HEK293 (cell line): ENCODE measurements around the gene PDIA6.

Experiments used
- CTCF ChIP-seq: fragments of 450-650 bp; formaldehyde crosslinking; IDR thresholded peaks from 2 replicates; pipeline ENCODE4 v1.5.1; 2016; ENCODE audit warnings: missing biosample characterization, missing genetic modification characterization
- PATZ1 ChIP-seq: fragments of 450-650 bp; formaldehyde crosslinking; IDR thresholded peaks from 2 replicates; pipeline ENCODE4 v1.5.1; 2016; ENCODE audit warnings: missing biosample characterization, missing genetic modification characterization
- TCF7L2 ChIP-seq: IDR thresholded peaks from 2 replicates; pipeline ENCODE4 v1.6.1; 2011; ENCODE audit warnings: low read depth, mild to moderate bottlenecking, inconsistent platforms, low read length, moderate library complexity, borderline replicate concordance
- ZBTB10 ChIP-seq: fragments of 450-650 bp; formaldehyde crosslinking; IDR thresholded peaks from 2 replicates; pipeline ENCODE4 v1.5.1; 2016; ENCODE audit warnings: missing biosample characterization, missing genetic modification characterization
- ZNF146 ChIP-seq: fragments of 450-650 bp; formaldehyde crosslinking; IDR thresholded peaks from 2 replicates; pipeline ENCODE4 v1.5.1; 2016; ENCODE audit warnings: missing biosample characterization, missing genetic modification characterization
- ZNF23 ChIP-seq: fragments of 450-650 bp; formaldehyde crosslinking; IDR thresholded peaks from 2 replicates; pipeline ENCODE4 v1.5.1; 2016; ENCODE audit warnings: missing biosample characterization, missing genetic modification characterization, borderline replicate concordance
- ZNF274 ChIP-seq, 2 experiments: fragments of 200-500 bp in 1 of 2; fragments of 450-650 bp in 1 of 2; sonication (Bioruptor generic) in 1 of 2; formaldehyde crosslinking in 1 of 2; IDR thresholded peaks; 2 replicates each; pipeline versions ENCODE4 v1.5.1 to v1.6.1; 2014 to 2016; ENCODE audit warnings: borderline replicate concordance in 1 of 2, inconsistent platforms in 1 of 2, low read length in 1 of 2, missing biosample characterization in 1 of 2, missing genetic modification characterization in 1 of 2
- ZNF792 ChIP-seq: fragments of 450-650 bp; formaldehyde crosslinking; IDR thresholded peaks from 2 replicates; pipeline ENCODE4 v1.5.1; 2016; ENCODE audit warnings: missing biosample characterization, missing genetic modification characterization

GRCh38 chr2:10838734-10839133 lies 26.1 kb upstream of the PDIA6 start:
- no peak for TF ChIP-seq CTCF (tag by site-specific recombination)
- TF ChIP-seq PATZ1 (tag by site-specific recombination): no peak
- no peak for TF ChIP-seq ZNF23
- TF ChIP-seq TCF7L2: no peak
- no peak for TF ChIP-seq ZBTB10 (tag by site-specific recombination)
- no peak for TF ChIP-seq ZNF274 (IDR thresholded peaks at IDR 0.05; ENCODE audit: low read length)
- TF ChIP-seq ZNF274 (tag by site-specific recombination; IDR thresholded peaks at IDR 0.05; ENCODE audit: borderline replicate concordance): no peak
- TF ChIP-seq ZNF792 (tag by site-specific recombination): no peak
- no peak for TF ChIP-seq ZNF146
